Measurements from ENCODE around the gene TRAK1.

Gene TRAK1

DNA sequence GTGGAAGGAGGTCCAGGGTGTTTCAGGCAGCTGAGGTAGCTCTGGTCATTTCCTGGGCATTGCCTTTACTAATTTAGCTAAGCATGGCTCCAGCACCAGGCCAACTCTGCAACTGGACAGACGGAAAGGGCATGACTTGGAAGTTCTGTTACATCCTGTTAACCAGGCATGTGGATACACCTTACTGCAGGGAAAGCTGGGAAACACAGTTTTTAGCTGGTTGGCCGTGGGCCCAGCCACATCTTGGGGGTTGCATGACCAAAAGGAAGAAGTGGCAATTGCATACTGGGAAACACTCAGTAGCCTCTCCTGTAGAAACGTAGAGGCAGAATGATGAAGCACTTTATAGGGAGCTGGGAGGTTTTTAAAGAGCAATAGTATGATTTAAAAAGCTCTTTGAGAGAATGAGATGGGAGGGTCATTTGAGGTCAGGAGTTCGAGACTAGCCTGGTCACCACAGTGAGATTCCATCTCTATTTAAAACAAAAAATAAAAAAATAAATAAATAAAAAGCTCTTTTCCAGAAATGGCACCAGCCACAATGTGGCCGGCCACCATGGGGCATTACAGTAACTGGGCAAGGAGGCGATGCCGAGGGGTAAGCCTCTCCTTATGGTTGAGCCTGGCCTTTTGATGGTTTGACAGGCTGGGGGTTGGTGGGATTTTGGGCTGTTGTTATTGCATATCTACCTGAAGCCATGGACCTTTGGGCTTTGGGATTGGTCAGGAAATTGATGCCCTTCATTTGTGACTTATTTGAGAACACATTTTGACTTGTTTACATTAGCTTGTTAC is 28.6 kb downstream of the TRAK1 start:
- Mint-ChIP-seq H3K4me3 (no peak overlapping the region), H3K9me3 (no peaks in the 10 kb centered on the region), H3K36me3 (ENCODE audit: low read depth) (peaks cover 2% of the 10 kb centered on the region), H3K27me3 (no peaks in the 10 kb centered on the region), H3K27ac (no peak overlapping the region), H3K4me1 (ENCODE audit: low read depth) (peaks cover 25% of the 10 kb centered on the region)
- DNase-seq = no peak

DNA sequence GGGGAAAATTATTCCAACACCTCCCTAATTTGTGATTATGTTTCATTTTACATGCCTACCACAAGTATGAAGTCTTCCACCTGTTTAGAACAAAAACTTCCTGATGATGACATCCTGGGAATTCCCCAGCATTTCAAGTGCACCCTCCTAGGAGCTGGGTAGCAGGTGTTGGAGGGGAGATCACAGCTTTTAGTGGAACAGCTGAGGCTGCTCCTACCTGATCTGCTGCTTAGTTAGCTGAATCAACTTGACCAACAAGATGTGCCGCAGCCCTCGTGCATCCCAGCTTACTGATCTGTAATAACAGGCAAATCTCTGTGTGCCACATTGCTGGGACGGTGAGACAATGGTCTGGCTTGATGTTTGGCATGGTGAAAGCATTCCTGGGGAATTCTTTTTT is 29.7 kb downstream of the TRAK1 start:
- no peak overlapping the region for H3K27ac Mint-ChIP-seq
- no peaks in the 10 kb centered on the region for H3K27me3 Mint-ChIP-seq
- no peaks in the 10 kb centered on the region for H3K9me3 Mint-ChIP-seq
- peaks cover 25% of the 10 kb centered on the region for H3K4me1 Mint-ChIP-seq (ENCODE audit: low read depth)
- H3K36me3 Mint-ChIP-seq (ENCODE audit: low read depth) = peaks cover 12% of the 10 kb centered on the region
- DNase-seq = no peak
- H3K4me3 Mint-ChIP-seq = no peak overlapping the region

DNA sequence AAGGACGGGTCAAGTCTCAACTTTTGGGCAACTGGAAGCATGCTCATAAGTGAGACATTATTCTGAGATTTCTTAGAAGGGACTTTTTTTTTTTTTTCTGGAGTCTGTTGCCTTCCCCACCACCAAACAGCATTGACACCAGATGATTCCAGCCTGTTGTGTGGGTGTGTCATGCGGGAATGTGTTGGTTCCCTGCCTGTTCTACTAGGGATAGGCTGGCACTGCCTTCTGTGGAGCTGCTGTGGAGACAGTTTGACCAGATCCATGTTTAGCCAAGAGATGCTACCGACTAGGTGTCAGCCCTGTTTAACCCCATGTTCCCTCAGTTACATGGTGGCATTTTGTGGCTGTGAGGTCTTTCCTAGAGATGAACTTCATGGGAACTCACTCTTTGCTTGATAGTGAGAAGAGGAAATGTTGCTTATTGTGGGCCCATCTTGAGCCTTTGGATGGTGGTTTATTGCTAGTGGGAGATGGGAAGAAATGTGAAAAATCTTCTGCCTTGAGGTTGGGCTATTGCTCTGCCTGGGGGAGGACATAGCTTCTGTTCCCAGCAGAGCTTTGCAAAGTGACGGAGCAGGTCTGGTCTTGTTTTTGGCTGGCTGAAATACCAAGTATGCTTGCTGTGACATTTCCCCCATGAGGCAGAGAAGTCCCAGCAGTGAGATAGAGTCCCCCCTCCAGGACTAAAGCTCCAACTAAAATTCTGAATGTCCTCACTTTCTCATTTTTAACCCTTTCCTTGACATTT is 31.3 kb downstream of the TRAK1 start:
- Mint-ChIP-seq H3K9me3 (no peaks in the 10 kb centered on the region), H3K4me1 (ENCODE audit: low read depth) (peaks cover 22% of the 10 kb centered on the region), H3K27me3 (no peaks in the 10 kb centered on the region), H3K36me3 (ENCODE audit: low read depth) (peaks cover 27% of the 10 kb centered on the region), H3K4me3 (no peak overlapping the region), H3K27ac (no peak overlapping the region)
- no peak for DNase-seq

DNA sequence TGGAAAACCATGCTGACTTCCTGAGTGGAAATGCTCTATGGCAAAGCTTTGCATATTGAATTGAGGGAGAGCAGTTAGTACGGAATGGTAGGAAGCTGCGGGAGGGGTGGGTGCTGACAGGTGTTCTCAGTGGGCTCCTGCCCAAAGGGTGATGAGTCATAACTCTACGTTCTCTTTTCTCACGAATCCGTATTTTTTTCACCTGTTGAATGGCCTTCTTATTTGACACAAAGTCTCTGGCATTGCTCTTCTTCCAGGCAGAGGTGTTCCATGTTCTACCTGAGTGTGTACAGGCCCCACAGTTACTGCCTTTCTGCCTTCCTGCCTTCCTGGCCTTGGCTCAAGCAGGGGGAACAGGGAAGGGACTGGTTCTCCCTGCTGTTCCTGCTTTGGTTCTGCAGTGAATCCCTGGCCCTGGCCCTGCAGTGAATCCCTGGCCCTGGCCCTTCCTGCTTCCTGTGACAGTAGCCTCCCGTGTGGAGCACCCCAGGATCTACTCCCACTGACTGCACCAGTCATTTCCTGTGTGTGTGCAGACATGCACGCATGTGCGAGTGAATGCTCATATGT is 31.9 kb downstream of the TRAK1 start:
- Mint-ChIP-seq H3K4me3 (no peak overlapping the region), H3K4me1 (ENCODE audit: low read depth) (peaks cover 22% of the 10 kb centered on the region), H3K27me3 (no peaks in the 10 kb centered on the region), H3K9me3 (no peaks in the 10 kb centered on the region), H3K36me3 (ENCODE audit: low read depth) (peaks cover 32% of the 10 kb centered on the region), H3K27ac (no peak overlapping the region)
- DNase-seq = no peak

DNA sequence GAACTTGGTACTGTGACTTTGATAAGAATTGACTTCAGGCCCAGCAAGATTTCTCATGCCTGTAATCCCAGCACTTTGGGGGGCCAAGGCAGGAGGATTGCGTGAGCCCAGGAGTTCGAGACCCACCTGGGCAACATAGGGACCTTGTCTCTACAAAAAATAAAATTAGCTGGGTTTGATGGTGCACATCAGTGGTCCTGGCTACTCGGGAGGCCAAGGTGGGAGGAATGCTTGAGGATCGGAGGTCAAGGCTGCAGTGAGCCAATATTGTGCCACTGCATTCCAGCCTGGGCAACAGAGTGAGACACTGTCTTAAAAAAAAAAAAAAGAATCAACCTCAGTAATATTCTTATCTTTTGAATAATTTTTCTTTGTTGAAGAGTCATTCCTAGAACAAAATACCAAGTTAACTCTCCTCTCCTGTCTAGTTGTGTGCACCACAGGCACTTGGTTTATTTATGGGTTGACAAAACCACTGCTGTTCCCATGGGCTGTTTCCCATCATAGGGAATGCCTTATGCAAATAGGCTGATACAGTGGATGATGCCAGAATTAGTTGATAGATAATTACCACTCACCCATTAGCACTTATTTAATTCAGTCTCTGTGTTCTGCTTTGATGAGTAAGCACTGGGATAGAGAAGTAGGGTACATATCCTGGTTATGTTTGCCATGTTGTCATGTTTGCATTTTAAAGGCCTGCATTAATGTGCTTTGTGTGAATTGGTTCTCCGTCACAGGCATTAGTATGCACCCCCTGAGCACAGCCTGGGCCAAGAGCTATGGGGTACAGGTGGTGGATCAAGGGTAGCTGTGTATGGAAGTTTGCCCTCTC is 32.9 kb downstream of the TRAK1 start:
- Mint-ChIP-seq H3K27me3 (no peaks in the 10 kb centered on the region), H3K36me3 (ENCODE audit: low read depth) (peaks cover 38% of the 10 kb centered on the region), H3K9me3 (no peaks in the 10 kb centered on the region), H3K4me3 (no peak overlapping the region), H3K27ac (no peak overlapping the region), H3K4me1 (ENCODE audit: low read depth) (peaks cover 18% of the 10 kb centered on the region)
- no peak for DNase-seq

DNA sequence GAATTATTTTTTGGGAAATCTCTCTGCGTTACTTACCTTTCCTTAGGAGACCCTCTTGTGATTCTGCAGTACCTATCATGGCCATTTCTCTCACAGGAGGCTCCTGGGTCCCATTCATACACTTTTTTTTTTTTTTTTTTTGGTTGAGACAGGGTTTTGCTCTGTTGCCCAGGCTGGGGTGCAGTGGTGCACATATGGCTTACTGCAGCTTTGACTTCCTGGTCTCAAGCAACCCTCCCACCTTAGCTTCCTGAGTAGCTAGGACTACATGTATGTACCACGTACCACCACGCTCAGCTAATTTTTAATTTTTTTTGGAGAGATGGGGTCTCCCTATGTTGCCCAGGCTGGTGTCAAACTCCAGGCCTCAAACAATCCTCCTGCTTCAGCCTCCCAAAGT is 36.1 kb downstream of the TRAK1 start:
- Mint-ChIP-seq H3K36me3 (ENCODE audit: low read depth) (peaks cover 41% of the 10 kb centered on the region), H3K27me3 (no peaks in the 10 kb centered on the region), H3K4me3 (no peak overlapping the region), H3K4me1 (ENCODE audit: low read depth) (peaks cover 11% of the 10 kb centered on the region), H3K27ac (no peak overlapping the region), H3K9me3 (no peaks in the 10 kb centered on the region)
- no peak for DNase-seq

DNA sequence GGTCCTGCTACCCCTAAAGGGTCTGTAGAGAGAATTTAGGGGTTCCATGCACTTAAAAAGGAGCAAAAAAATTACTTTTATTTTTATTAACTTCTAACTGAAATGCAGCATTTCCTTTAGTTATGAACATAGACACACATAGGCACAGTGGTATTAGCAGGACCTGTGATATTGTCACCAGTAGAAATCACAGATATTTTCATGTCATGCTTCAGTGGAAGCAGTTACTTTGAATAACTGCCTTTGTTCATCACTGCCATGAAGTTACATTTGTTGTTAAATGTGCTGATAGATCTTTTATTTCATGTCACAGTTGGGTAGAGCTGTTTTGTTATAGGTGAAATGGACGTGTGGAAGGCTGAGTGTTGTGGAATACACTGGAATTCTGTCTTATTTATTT is 37.4 kb downstream of the TRAK1 start:
- Mint-ChIP-seq H3K27ac (no peak overlapping the region), H3K36me3 (ENCODE audit: low read depth) (peaks cover 46% of the 10 kb centered on the region), H3K4me1 (ENCODE audit: low read depth) (peaks cover 2% of the 10 kb centered on the region), H3K27me3 (no peaks in the 10 kb centered on the region), H3K9me3 (no peaks in the 10 kb centered on the region), H3K4me3 (no peak overlapping the region)
- DNase-seq = no peak

DNA sequence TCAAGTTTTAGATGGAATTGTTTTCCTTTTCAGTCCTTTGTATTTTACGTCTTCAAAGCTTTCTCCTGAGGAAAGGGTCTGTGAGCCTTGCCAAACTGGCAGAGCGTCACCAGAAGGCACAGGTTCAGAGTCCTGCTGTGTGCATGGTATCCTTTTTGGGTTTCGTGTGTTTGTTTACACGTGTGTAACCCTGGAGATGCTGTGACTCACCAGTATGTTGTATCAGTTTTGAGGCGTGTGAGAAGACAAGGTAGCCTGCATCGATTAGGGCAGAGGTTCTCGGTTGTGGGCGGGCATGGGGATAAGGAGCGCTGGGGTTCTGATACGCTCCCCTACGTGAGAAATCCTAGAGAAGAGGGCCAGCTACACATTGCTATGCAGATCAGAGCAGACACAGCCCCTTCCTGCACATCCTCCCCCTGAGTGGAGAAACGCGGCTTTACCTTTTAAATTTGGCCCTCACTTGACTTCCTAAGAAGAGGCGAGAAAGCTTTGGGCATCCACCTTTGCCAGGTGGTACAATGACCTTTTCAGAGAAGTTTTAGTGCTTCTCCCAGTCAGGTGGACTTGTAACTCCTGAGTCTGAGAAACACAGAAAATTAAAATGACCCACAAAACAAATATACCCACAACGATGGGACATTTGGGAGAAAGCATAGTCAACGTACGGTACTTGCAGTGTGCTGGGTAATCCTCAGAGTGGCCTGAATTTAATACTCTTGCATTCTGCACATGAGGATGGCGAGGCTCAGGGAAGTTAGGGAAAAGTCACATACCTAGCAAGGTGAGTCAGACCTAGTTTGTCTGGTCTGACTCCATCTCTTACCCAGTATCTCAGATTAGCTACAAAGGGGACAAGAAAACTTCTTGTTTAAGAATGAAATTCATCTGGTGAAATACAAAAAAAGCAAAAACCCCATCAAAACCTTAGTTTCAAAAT is 38.1 kb downstream of the TRAK1 start:
- H3K27ac Mint-ChIP-seq = no peak overlapping the region
- H3K4me3 Mint-ChIP-seq = no peak overlapping the region
- no peaks in the 10 kb centered on the region for H3K9me3 Mint-ChIP-seq
- DNase-seq = no peak
- H3K4me1 Mint-ChIP-seq (ENCODE audit: low read depth) = no peaks in the 10 kb centered on the region
- H3K36me3 Mint-ChIP-seq (ENCODE audit: low read depth) = peaks cover 46% of the 10 kb centered on the region
- no peaks in the 10 kb centered on the region for H3K27me3 Mint-ChIP-seq

DNA sequence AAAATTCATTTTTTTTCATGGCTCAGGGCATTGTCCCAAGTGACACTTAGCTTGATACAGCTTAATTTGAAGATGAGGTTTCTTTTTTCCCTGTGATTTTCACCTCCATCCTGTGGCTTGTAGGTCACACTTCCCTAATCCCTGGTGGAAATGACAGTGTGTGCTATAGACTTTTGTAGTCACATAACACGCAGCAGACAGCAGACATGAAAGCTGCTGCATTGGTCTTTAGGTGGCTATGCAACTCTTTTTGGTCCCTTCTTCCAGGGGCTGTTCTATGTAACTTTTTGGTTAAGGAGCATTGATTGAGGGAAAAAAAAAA is 38.8 kb downstream of the TRAK1 start:
- no peaks in the 10 kb centered on the region for H3K9me3 Mint-ChIP-seq
- no peak overlapping the region for H3K27ac Mint-ChIP-seq
- no peak for DNase-seq
- no peak overlapping the region for H3K4me3 Mint-ChIP-seq
- H3K36me3 Mint-ChIP-seq (ENCODE audit: low read depth) = peaks cover 42% of the 10 kb centered on the region
- no peaks in the 10 kb centered on the region for H3K27me3 Mint-ChIP-seq
- H3K4me1 Mint-ChIP-seq (ENCODE audit: low read depth) = no peaks in the 10 kb centered on the region

DNA sequence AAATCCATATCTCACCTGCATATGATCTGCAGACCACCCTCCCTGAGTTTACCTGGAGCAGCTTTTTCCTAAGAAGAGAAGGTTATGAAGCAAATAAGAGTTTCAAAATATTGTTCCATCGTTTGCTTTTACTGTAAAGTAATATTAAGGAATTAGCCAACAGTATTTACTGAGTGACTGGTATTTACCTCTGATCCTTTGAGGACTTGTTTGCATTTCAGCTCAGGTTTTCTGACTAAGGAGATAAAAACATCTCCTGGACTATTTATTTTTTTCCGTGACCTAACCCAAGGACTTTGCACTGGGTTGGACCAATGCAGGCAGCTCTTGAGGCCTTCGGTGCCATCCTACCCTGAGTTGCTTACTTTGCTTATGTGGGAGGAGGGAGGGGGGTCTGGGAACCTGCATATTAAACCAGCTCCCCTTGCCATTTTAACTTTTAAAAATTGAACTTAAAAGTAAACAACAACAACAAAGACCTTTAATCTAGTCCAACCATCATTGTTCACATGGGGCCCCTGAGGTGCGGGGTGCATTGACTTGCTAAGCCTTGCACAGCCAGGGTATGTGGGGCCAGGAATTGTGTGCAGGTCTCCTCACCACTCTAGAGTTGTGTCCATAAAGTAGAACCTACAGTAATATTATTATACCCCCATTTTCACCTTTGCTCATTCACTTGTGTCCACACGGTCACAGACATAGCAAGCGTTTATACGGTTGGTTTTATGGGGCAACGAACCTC is 39.3 kb downstream of the TRAK1 start:
- no peak overlapping the region for H3K27ac Mint-ChIP-seq
- H3K4me1 Mint-ChIP-seq (ENCODE audit: low read depth) = no peaks in the 10 kb centered on the region
- H3K36me3 Mint-ChIP-seq (ENCODE audit: low read depth) = peaks cover 41% of the 10 kb centered on the region
- no peaks in the 10 kb centered on the region for H3K27me3 Mint-ChIP-seq
- no peak for DNase-seq
- H3K9me3 Mint-ChIP-seq = no peaks in the 10 kb centered on the region
- H3K4me3 Mint-ChIP-seq = no peak overlapping the region

DNA sequence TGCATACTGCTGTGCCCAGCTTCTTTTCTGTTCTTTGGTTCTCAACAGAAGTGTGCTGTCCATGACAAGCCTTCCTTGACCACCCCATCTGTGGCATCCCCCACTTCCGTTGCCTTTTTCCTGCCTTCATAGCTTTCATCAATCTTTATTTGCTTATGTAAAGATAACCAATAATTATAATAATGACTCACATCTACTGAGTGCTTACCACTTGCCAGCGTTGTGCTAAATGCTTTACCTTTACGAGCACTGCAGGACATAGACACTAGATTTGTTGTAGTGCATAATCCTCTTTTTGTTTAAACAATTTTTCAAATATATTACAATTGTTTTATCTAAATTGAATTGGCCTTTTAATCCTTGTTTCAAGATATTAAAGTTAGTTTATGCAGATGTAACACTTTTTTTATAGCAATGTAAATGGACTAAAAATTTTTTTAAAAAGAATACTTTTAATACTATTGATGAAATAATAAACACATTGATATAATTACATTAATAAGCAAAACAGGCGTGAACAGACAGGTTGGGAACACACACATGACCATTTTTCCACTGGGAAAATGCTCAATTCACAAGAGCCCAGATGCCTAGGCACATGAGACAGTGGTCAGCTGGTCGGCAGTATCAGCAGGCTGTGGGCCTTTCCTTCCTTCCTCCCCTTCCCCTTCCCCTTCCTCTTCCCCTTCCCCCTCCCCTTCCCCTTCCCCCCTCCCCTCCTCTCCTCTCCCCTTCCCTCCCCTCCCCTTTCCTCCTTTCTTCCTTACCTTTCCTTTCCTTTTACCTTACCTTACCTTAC is 42.5 kb downstream of the TRAK1 start:
- no peak for DNase-seq
- Mint-ChIP-seq H3K27me3 (no peaks in the 10 kb centered on the region), H3K4me1 (ENCODE audit: low read depth) (no peaks in the 10 kb centered on the region), H3K9me3 (no peaks in the 10 kb centered on the region), H3K36me3 (ENCODE audit: low read depth) (peaks cover 11% of the 10 kb centered on the region), H3K4me3 (no peak overlapping the region), H3K27ac (no peak overlapping the region)

DNA sequence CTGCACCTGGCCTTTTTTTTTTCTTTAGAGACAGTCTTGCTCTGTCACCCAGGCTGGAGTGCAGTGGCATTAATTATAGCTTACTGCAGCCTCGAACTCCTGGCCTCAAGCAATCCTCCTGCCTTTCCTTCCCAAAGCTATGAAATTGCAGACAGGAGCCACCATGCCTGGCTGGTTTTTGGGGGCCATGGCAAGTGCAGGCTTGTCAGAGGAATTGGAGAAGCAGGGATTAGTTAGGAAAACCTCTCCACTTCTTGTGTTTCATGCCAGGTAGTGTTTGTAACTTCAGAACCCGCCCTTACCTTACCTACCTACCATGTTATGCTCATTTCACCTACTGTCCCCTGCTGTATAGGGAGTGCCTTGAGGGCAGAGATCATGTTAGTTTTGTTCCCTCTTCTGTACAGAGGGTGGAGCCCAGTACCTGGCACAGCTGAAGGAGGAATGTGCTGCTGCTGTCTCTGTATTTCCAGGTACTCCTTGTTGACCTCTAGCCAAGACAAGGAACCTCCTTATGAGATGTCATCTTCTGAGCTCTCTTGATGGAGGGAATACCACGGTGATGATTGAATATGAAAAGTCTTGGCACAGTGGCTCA is 43.8 kb downstream of the TRAK1 start:
- H3K4me3 Mint-ChIP-seq = no peak overlapping the region
- no peak for DNase-seq
- H3K9me3 Mint-ChIP-seq = no peaks in the 10 kb centered on the region
- no peaks in the 10 kb centered on the region for H3K27me3 Mint-ChIP-seq
- H3K36me3 Mint-ChIP-seq (ENCODE audit: low read depth) = peaks cover 11% of the 10 kb centered on the region
- no peaks in the 10 kb centered on the region for H3K4me1 Mint-ChIP-seq (ENCODE audit: low read depth)
- no peak overlapping the region for H3K27ac Mint-ChIP-seq

Data from activated T-cell treated with anti-CD3 and anti-CD28 coated beads, Interleukin-2, amount 50 U/mL, for 24 hours (primary cell).